K562 (cell line): ENCODE data around the gene ATAD2B. TPM values are rescaled to one million over a fixed set of nuclear protein-coding genes. Genes with fewer than 3 reads are reported as not detected.

Experiments
- ATAC-seq: fragments of 200-7000 bp; cut with Tn5 transposase; 3 replicates; pipeline ENCODE4 v1.9.1; 2020; ENCODE audit warnings: moderate library complexity
- BruUV-seq: library from RNA; stranded (reverse); fragments of 400-500 nt; replicated peaks from 2 replicates; lab custom pipeline; 2021; lab: Mats Ljungman, UMichigan
- CTCF ChIA-PET: fragments of 300-600 bp; formaldehyde crosslinking; extraction: SDS; loops from one replicate; lab custom pipeline; 2021; ENCODE audit warnings: low intra/inter-chr PET ratio; lab: Yijun Ruan, JAX
- POLR2A ChIA-PET: fragments of 300-600, 350-650 bp; sonication (Branson Sonifier 250); formaldehyde crosslinking; extraction: SDS; loops from one replicate; lab custom pipeline; 2021; ENCODE audit warnings: antibody characterized with exemption, inconsistent platforms; lab: Yijun Ruan, JAX
- DNase-seq, 4 experiments: peaks; one replicate each; pipeline versions ENCODE4 v3.0.0 to v3.0.0-alpha.2; 2011 to 2018; ENCODE audit warnings: low spot score in 3 of 4, mixed read lengths in 3 of 4; ENCODE audit errors: extremely low read depth in 1 of 4
- FAIRE-seq: peaks from 2 replicates; lab custom pipeline; 2011; peaks lifted over from hg19 to GRCh38; lab: Jason Lieb, UNC
- H2AFZ ChIP-seq: 2 replicates; pipeline ENCODE4 v1.6.0; 2011; ENCODE audit warnings: low read depth, low read length, control low read depth, inconsistent platforms
- H3K27ac ChIP-seq: fragments of 200-600 bp; 3 replicates; pipeline ENCODE4 v1.8.0; 2011; ENCODE audit warnings: low read depth, mild to moderate bottlenecking, control low read depth, inconsistent platforms, low read length, moderate library complexity, mixed read lengths; ENCODE audit errors: extremely low read depth
- H3K27me3 ChIP-seq, 2 experiments: fragments of 300-600 bp in 1 of 2; 2 replicates in 1 of 2; 3 replicates in 1 of 2; pipeline versions ENCODE4 v1.6.0 to v1.8.0; 2011; ENCODE audit warnings: inconsistent platforms in 2 of 2, low read length in 2 of 2, mild to moderate bottlenecking in 1 of 2, mixed read lengths in 1 of 2, moderate library complexity in 1 of 2; ENCODE audit not compliant: control insufficient read depth in 2 of 2, insufficient read depth in 2 of 2
- H3K36me3 ChIP-seq: fragments of 300-600 bp; 3 replicates; pipeline ENCODE4 v1.8.0; 2011; ENCODE audit warnings: mild to moderate bottlenecking, low read length, inconsistent platforms; ENCODE audit not compliant: control insufficient read depth, insufficient read depth
- H3K4me1 ChIP-seq, 2 experiments: fragments of 200-600 bp in 1 of 2; replicated peaks in 1 of 2; 2 replicates in 1 of 2; 3 replicates in 1 of 2; pipeline versions ENCODE4 v1.5.1 to v1.8.0; 2011; ENCODE audit warnings: inconsistent platforms in 2 of 2, low read length in 2 of 2, mild to moderate bottlenecking in 1 of 2, mixed read lengths in 1 of 2, moderate library complexity in 1 of 2; ENCODE audit not compliant: control insufficient read depth in 2 of 2, insufficient read depth in 2 of 2
- H3K4me2 ChIP-seq: 2 replicates; pipeline ENCODE4 v1.6.1; 2011; ENCODE audit warnings: low read length, control low read depth, inconsistent platforms, mixed read lengths; ENCODE audit not compliant: insufficient read depth
- H3K4me3 ChIP-seq: fragments of 200-600 bp; sonication (generic), shearing (Covaris generic); 2 replicates; pipeline ENCODE4 v1.5.1; 2016; ENCODE audit warnings: control low read depth, inconsistent platforms
- H3K79me2 ChIP-seq: fragments of 200-600 bp; 3 replicates; pipeline ENCODE4 v1.8.0; 2011; ENCODE audit warnings: low read length, inconsistent platforms; ENCODE audit not compliant: control insufficient read depth, insufficient read depth
- H3K9ac ChIP-seq, 2 experiments: 2 replicates each; pipeline versions ENCODE4 v1.6.0 to v1.6.1; 2011; ENCODE audit warnings: low read depth in 2 of 2, low read length in 2 of 2, control low read depth in 1 of 2, inconsistent platforms in 1 of 2, mild to moderate bottlenecking in 1 of 2, mixed read lengths in 1 of 2; ENCODE audit not compliant: insufficient read depth in 1 of 2
- H3K9me1 ChIP-seq: one replicate; pipeline ENCODE4 v1.6.0; 2011; ENCODE audit warnings: inconsistent platforms, mild to moderate bottlenecking, low read length, moderate library complexity; ENCODE audit not compliant: control insufficient read depth, insufficient read depth
- H3K9me3 ChIP-seq: replicated peaks from 2 replicates; pipeline ENCODE4 v1.5.1; 2011; ENCODE audit warnings: low read depth, low read length, inconsistent platforms; ENCODE audit not compliant: control insufficient read depth, insufficient read depth
- H4K20me1 ChIP-seq: replicated peaks from 2 replicates; pipeline ENCODE4 v1.6.1; 2011; ENCODE audit warnings: low read length, inconsistent platforms, mixed read lengths; ENCODE audit not compliant: control insufficient read depth, insufficient read depth
- HDAC1 ChIP-seq, 2 experiments: fragments of 450-650 bp; IDR thresholded peaks; 2 replicates each; pipeline ENCODE4 v1.6.1; 2016 to 2017; ENCODE audit warnings: inconsistent platforms in 1 of 2, mild to moderate bottlenecking in 1 of 2, moderate library complexity in 1 of 2
- MAFF ChIP-seq: IDR thresholded peaks from 2 replicates; pipeline ENCODE4 v1.6.1; 2012; ENCODE audit warnings: low read length, improper control_type of control experiment
- MBD1 ChIP-seq: fragments of 250-450 bp; sonication (Bioruptor Pico); IDR thresholded peaks from 2 replicates; pipeline ENCODE4 v1.8.0; 2022; ENCODE audit warnings: inconsistent platforms
- NONO ChIP-seq, 2 experiments: fragments of 200-400 bp in 1 of 2; fragments of 450-650 bp in 1 of 2; formaldehyde crosslinking in 1 of 2; IDR thresholded peaks; 2 replicates each; pipeline ENCODE4 v1.6.1; 2017; ENCODE audit warnings: low read depth in 2 of 2, mild to moderate bottlenecking in 2 of 2, moderate library complexity in 2 of 2, low read length in 1 of 2
- POLR2AphosphoS5 ChIP-seq: IDR thresholded peaks from 2 replicates; pipeline ENCODE4 v1.6.1; 2011; ENCODE audit warnings: mild to moderate bottlenecking, low read depth, low read length, moderate library complexity; ENCODE audit not compliant: control insufficient read depth, insufficient read depth
- SREBF1 ChIP-seq: fragments of 150-350 bp; IDR thresholded peaks from 2 replicates; pipeline ENCODE4 v1.6.1; 2014; ENCODE audit warnings: antibody characterized with exemption, low read depth, low read length, borderline replicate concordance
- STAT5B ChIP-seq: fragments of 250-450 bp; sonication (Bioruptor Pico); IDR thresholded peaks from 2 replicates; pipeline ENCODE4 v1.8.0; 2021; ENCODE audit warnings: mild to moderate bottlenecking, inconsistent platforms
- TCF7 ChIP-seq: sonication (generic); IDR thresholded peaks from 2 replicates; pipeline ENCODE4 v1.6.1; 2016; ENCODE audit warnings: antibody characterized with exemption, borderline replicate concordance
- ZBTB17 ChIP-seq: fragments of 450-650 bp; formaldehyde crosslinking; IDR thresholded peaks from 2 replicates; pipeline ENCODE4 v1.4.0; 2020; ENCODE audit warnings: mild to moderate bottlenecking
- WGBS: fragments of 100-300 bp; shearing (Covaris generic); methylation state at CpG from one replicate; pipeline ENCODE4 v1.1.6; 2016; ENCODE audit warnings: low coverage, mixed read lengths; ENCODE audit not compliant: insufficient coverage; ENCODE audit errors: missing lambda C conversion rate; 5-methylcytosine and 5-hydroxymethylcytosine counted together
- in situ Hi-C: fragments of 300-500 bp; cut with MboI; formaldehyde crosslinking; loops from 4 replicates; pipeline ENCODE4 v1.15.0; 2018; ENCODE audit warnings: inconsistent platforms, mixed read lengths
- intact Hi-C: fragments of 100-400 bp; cut with micrococcal nuclease; formaldehyde crosslinking; loops from 2 replicates; pipeline ENCODE4 v1.14.2; 2022
- polyA plus RNA-seq, 8 experiments: library from polyadenylated mRNA; depleted of rRNA in 4 of 8; stranded (reverse) in 5 of 8; unstranded in 3 of 8; fragments of >200 nt; fragmentation: Nextera tagmentation in 2 of 8; fragmentation: Illumina TruSeq in 1 of 8; extraction: Ambion mirVana in 2 of 8; extraction: Trizol in 1 of 8; gene quantifications; 2 replicates each; pipeline versions ENCODE4 v1.2.1 to v1.2.3, GENCODE V29; 2011 to 2014; ENCODE audit warnings: inconsistent platforms in 1 of 8, missing spikeins in 1 of 8
- total RNA-seq, 7 experiments: library from RNA; depleted of rRNA in 6 of 7; stranded (reverse); fragments of >200 nt in 6 of 7; fragmentation: Illumina TruSeq in 2 of 7; extraction: Trizol in 2 of 7; gene quantifications; 2 replicates each; pipeline versions ENCODE4 v1.2.1 to v1.2.3, GENCODE V29; 2011 to 2021; ENCODE audit warnings: low replicate concordance in 1 of 7
- TF ChIP-seq, protein P1 (sequence below): sonication (generic); formaldehyde crosslinking; IDR thresholded peaks from 2 replicates; pipeline ENCODE4 v1.8.0; 2023; ENCODE audit warnings: missing genetic modification reagents, mild to moderate bottlenecking, borderline replicate concordance
- TF ChIP-seq, protein P2 (sequence below): fragments of 450-650 bp; IDR thresholded peaks from 2 replicates; pipeline ENCODE4 v1.6.1; 2016; ENCODE audit warnings: mild to moderate bottlenecking

Gene ATAD2B
- total and polyA plus RNA-seq, 9 of the 15 experiments (the other 6 are each of a cell fraction or from before 2014, with no cell fraction given) = 3.2 to 21.6 (median 11.4) TPM

DNA sequence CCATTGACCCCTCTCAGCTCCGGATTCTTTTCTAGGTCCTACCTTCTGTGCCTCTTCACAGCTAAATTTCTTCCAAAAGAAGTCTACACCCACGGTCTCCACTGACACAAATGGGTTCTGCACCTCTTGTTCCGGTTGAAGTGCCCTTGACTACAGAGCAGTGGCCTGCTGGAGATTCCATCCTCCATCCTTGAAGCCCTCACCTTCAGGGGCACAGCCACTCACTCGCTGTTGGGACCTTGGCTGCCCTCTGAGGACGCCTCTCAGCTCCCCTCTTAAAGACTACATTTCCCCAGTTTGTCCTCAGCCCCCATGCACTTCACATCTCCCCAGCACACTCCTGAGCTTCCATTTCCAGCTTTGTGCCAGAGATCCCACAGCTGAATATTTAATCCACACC is 226.3 kb downstream of the ATAD2B start:
- BruUV-seq = no TSS peak
- WGBS = 4% methylated on average over 5 of the region's 5 CpGs
- POLR2A ChIA-PET = no interaction called here
- TF ChIP-seq POLR2AphosphoS5 (no peak), SREBF1 (no peak), MBD1 (CRISPR knock-in tag) (no peak), HDAC1 (IDR thresholded peaks at IDR 0.05) (no peak), NONO (IDR thresholded peaks at IDR 0.05; ENCODE audit: low read depth in 2 of 2, low read length in 1 of 2) (no peak), TCF7 (no peak), ZBTB17 (CRISPR knock-in tag) (no peak), STAT5B (CRISPR knock-in tag) (no peak), MAFF (no peak)
- TF ChIP-seq, protein P1, sequence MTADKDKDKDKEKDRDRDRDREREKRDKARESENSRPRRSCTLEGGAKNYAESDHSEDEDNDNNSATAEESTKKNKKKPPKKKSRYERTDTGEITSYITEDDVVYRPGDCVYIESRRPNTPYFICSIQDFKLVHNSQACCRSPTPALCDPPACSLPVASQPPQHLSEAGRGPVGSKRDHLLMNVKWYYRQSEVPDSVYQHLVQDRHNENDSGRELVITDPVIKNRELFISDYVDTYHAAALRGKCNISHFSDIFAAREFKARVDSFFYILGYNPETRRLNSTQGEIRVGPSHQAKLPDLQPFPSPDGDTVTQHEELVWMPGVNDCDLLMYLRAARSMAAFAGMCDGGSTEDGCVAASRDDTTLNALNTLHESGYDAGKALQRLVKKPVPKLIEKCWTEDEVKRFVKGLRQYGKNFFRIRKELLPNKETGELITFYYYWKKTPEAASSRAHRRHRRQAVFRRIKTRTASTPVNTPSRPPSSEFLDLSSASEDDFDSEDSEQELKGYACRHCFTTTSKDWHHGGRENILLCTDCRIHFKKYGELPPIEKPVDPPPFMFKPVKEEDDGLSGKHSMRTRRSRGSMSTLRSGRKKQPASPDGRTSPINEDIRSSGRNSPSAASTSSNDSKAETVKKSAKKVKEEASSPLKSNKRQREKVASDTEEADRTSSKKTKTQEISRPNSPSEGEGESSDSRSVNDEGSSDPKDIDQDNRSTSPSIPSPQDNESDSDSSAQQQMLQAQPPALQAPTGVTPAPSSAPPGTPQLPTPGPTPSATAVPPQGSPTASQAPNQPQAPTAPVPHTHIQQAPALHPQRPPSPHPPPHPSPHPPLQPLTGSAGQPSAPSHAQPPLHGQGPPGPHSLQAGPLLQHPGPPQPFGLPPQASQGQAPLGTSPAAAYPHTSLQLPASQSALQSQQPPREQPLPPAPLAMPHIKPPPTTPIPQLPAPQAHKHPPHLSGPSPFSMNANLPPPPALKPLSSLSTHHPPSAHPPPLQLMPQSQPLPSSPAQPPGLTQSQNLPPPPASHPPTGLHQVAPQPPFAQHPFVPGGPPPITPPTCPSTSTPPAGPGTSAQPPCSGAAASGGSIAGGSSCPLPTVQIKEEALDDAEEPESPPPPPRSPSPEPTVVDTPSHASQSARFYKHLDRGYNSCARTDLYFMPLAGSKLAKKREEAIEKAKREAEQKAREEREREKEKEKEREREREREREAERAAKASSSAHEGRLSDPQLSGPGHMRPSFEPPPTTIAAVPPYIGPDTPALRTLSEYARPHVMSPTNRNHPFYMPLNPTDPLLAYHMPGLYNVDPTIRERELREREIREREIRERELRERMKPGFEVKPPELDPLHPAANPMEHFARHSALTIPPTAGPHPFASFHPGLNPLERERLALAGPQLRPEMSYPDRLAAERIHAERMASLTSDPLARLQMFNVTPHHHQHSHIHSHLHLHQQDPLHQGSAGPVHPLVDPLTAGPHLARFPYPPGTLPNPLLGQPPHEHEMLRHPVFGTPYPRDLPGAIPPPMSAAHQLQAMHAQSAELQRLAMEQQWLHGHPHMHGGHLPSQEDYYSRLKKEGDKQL (CRISPR knock-in tag) = no peak
- TF ChIP-seq, protein P2, sequence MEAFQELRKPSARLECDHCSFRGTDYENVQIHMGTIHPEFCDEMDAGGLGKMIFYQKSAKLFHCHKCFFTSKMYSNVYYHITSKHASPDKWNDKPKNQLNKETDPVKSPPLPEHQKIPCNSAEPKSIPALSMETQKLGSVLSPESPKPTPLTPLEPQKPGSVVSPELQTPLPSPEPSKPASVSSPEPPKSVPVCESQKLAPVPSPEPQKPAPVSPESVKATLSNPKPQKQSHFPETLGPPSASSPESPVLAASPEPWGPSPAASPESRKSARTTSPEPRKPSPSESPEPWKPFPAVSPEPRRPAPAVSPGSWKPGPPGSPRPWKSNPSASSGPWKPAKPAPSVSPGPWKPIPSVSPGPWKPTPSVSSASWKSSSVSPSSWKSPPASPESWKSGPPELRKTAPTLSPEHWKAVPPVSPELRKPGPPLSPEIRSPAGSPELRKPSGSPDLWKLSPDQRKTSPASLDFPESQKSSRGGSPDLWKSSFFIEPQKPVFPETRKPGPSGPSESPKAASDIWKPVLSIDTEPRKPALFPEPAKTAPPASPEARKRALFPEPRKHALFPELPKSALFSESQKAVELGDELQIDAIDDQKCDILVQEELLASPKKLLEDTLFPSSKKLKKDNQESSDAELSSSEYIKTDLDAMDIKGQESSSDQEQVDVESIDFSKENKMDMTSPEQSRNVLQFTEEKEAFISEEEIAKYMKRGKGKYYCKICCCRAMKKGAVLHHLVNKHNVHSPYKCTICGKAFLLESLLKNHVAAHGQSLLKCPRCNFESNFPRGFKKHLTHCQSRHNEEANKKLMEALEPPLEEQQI = no peak

More for the DNA sequence above, 226.3 kb downstream of the ATAD2B start:
- H3K4me3 ChIP-seq = no peak overlapping the region
- H3K9me3 ChIP-seq = no peaks in the 10 kb centered on the region
- no peaks in the 10 kb centered on the region for H3K4me1 ChIP-seq
- ATAC-seq = no peak
- intact Hi-C loops (no loop called here), in situ Hi-C loops (no loop called here)
- H3K9ac ChIP-seq = no peak overlapping the region
- no peak for FAIRE-seq
- H4K20me1 ChIP-seq = no peaks in the 10 kb centered on the region; the same call in 1 of the 2 replicates
- no peak overlapping the region for H3K4me2 ChIP-seq
- no peak overlapping the region for H3K27ac ChIP-seq
- no peaks in the 10 kb centered on the region for H3K79me2 ChIP-seq
- no peak overlapping the region for H2AFZ ChIP-seq
- peaks cover 0 to 20% of the 10 kb centered on the region in 2 experiments; a peak in 2 of 5 replicates for H3K27me3 ChIP-seq
- no peaks in the 10 kb centered on the region for H3K9me1 ChIP-seq
- DNase-seq = no peak
- no peaks in the 10 kb centered on the region for H3K36me3 ChIP-seq
- CTCF ChIA-PET = no interaction called here
